ENCODE results near the gene PTPN14.

PTPN14 gene

DNA sequence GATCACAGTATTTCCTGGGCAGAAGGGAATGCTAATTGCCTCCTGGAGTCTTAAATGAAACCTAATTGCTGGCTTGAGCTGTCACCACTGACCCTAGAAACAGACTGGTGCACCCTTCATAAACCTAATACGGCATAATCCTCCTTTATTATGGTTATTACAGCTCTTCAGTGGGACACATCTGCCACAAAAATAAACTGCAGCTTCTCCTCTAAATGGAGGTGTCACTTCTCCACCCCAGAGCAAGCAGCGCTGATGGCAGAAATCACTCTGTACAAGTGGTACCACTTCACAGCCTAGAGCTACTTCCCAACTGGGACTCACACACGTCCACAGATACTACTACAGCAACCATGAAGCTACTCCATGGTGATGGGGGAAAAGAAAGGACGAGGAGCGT, 11.1 kb downstream of the PTPN14 start:
- H3K4me2 ChIP-seq (ENCODE audit: low read length), result no peak overlapping the region
- no peak overlapping the region for H3K14ac ChIP-seq (ENCODE audit: low read length)
- no peak overlapping the region for H2AK5ac ChIP-seq (ENCODE audit: low read length)
- no peak overlapping the region for H3K18ac ChIP-seq (ENCODE audit: low read length)
- no peak overlapping the region for H2BK5ac ChIP-seq (ENCODE audit: low read depth, low read length, poor library complexity)
- no peaks in the 10 kb centered on the region for H3K79me1 ChIP-seq (ENCODE audit: low read length)
- DNase-seq, result no peak
- no peak overlapping the region for H4K12ac ChIP-seq (ENCODE audit: low read depth, low read length)
- no CpG with 5 or more reads among the region's 5 CpGs for WGBS (ENCODE audit: extremely low coverage, insufficient coverage, insufficient read length)
- H3K9ac ChIP-seq (ENCODE audit: low read length), result no peak overlapping the region
- peaks cover 0 to 2% of the 10 kb centered on the region in 2 experiments for H3K4me1 ChIP-seq (ENCODE audit: control insufficient read depth in 1 of 2, insufficient read depth in 2 of 2, low read length in 2 of 2)
- H4K91ac ChIP-seq (ENCODE audit: low read depth, low read length), result no peak overlapping the region
- H3K4me3 ChIP-seq (ENCODE audit: low read depth, low read length), result no peak overlapping the region
- H3K79me2 ChIP-seq (ENCODE audit: control insufficient read depth, insufficient read depth, low read length, poor library complexity), result peaks cover 16% of the 10 kb centered on the region
- H3K27me3 ChIP-seq (ENCODE audit: insufficient read depth, low read length), result no peaks in the 10 kb centered on the region
- H2BK120ac ChIP-seq (ENCODE audit: insufficient read depth, low read length, poor library complexity), result no peak overlapping the region
- no peak overlapping the region for H2BK12ac ChIP-seq (ENCODE audit: low read length)
- H3K23ac ChIP-seq (ENCODE audit: low read length), result no peak overlapping the region
- no peaks in the 10 kb centered on the region for H3K9me3 ChIP-seq (ENCODE audit: insufficient read depth, low read depth, low read length)
- H3K4ac ChIP-seq (ENCODE audit: low read depth, low read length), result peak overlapping the region; percentile 61
- no peak overlapping the region for H2AFZ ChIP-seq (ENCODE audit: insufficient read depth, low read length, poor library complexity)
- no peak overlapping the region for H3K27ac ChIP-seq (ENCODE audit: low read depth, low read length)
- no peak overlapping the region for H4K8ac ChIP-seq (ENCODE audit: low read depth, low read length)
- peaks cover 3 to 7% of the 10 kb centered on the region in 2 experiments for H3K36me3 ChIP-seq (ENCODE audit: control insufficient read depth in 1 of 2, insufficient read depth in 2 of 2, low read length in 2 of 2)

DNA sequence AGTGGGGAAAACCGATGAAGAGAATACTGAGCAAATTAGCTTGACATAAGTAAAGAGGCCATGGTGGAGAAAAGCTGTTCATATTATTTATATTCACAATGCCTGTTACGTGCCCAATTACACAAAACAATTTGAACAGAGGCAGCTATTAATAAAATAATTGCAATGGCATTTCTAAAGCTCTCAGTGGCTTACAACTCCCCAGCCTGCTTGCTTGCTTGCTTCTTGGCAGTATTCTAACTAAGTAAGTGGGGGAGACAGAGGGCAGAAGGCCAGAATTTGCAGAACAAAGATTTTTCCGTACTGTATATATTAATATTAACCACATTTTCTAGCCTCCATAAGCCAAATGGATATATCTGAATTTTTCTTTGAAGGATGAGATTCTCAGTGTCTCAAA, 12.9 kb downstream of the PTPN14 start:
- no peak overlapping the region for H3K4ac ChIP-seq (ENCODE audit: low read depth, low read length)
- H3K18ac ChIP-seq (ENCODE audit: low read length), result no peak overlapping the region
- no peak overlapping the region for H4K91ac ChIP-seq (ENCODE audit: low read depth, low read length)
- no CpG with 5 or more reads among the region's 3 CpGs for WGBS (ENCODE audit: extremely low coverage, insufficient coverage, insufficient read length)
- DNase-seq, result no peak
- H2AK5ac ChIP-seq (ENCODE audit: low read length), result no peak overlapping the region
- H3K23ac ChIP-seq (ENCODE audit: low read length), result no peak overlapping the region
- H4K12ac ChIP-seq (ENCODE audit: low read depth, low read length), result no peak overlapping the region
- H3K79me2 ChIP-seq (ENCODE audit: control insufficient read depth, insufficient read depth, low read length, poor library complexity), result peaks cover 11% of the 10 kb centered on the region
- H2BK5ac ChIP-seq (ENCODE audit: low read depth, low read length, poor library complexity), result no peak overlapping the region
- H3K14ac ChIP-seq (ENCODE audit: low read length), result no peak overlapping the region
- H3K79me1 ChIP-seq (ENCODE audit: low read length), result no peaks in the 10 kb centered on the region
- H3K27ac ChIP-seq (ENCODE audit: low read depth, low read length), result no peak overlapping the region
- no peak overlapping the region for H3K9ac ChIP-seq (ENCODE audit: low read length)
- no peak overlapping the region for H3K4me3 ChIP-seq (ENCODE audit: low read depth, low read length)
- no peak overlapping the region for H2BK120ac ChIP-seq (ENCODE audit: insufficient read depth, low read length, poor library complexity)
- H3K36me3 ChIP-seq (ENCODE audit: control insufficient read depth in 1 of 2, insufficient read depth in 2 of 2, low read length in 2 of 2), result peaks cover 3 to 7% of the 10 kb centered on the region in 2 experiments
- no peak overlapping the region for H4K8ac ChIP-seq (ENCODE audit: low read depth, low read length)
- H3K27me3 ChIP-seq (ENCODE audit: insufficient read depth, low read length), result no peaks in the 10 kb centered on the region
- H3K9me3 ChIP-seq (ENCODE audit: insufficient read depth, low read depth, low read length), result no peaks in the 10 kb centered on the region
- no peak overlapping the region for H2AFZ ChIP-seq (ENCODE audit: insufficient read depth, low read length, poor library complexity)
- no peak overlapping the region for H2BK12ac ChIP-seq (ENCODE audit: low read length)
- no peak overlapping the region for H3K4me2 ChIP-seq (ENCODE audit: low read length)
- H3K4me1 ChIP-seq (ENCODE audit: control insufficient read depth in 1 of 2, insufficient read depth in 2 of 2, low read length in 2 of 2), result peaks cover 0 to 2% of the 10 kb centered on the region in 2 experiments

- H4K12ac ChIP-seq (ENCODE audit: low read depth, low read length), result no peak overlapping the region
- no peak overlapping the region for H4K8ac ChIP-seq (ENCODE audit: low read depth, low read length)
- H3K36me3 ChIP-seq (ENCODE audit: control insufficient read depth in 1 of 2, insufficient read depth in 2 of 2, low read length in 2 of 2), result peaks cover 6 to 10% of the 10 kb centered on the region in 2 experiments
- H3K14ac ChIP-seq (ENCODE audit: low read length), result no peak overlapping the region
- H2AFZ ChIP-seq (ENCODE audit: insufficient read depth, low read length, poor library complexity), result no peak overlapping the region
- no peak overlapping the region for H3K4me3 ChIP-seq (ENCODE audit: low read depth, low read length)
- no peak overlapping the region for H2BK5ac ChIP-seq (ENCODE audit: low read depth, low read length, poor library complexity)
- no CpG with 5 or more reads among the region's 4 CpGs for WGBS (ENCODE audit: extremely low coverage, insufficient coverage, insufficient read length)
- H3K9me3 ChIP-seq (ENCODE audit: insufficient read depth, low read depth, low read length), result peaks cover 2% of the 10 kb centered on the region
- H4K91ac ChIP-seq (ENCODE audit: low read depth, low read length), result no peak overlapping the region
- H3K4me2 ChIP-seq (ENCODE audit: low read length), result no peak overlapping the region
- H3K23ac ChIP-seq (ENCODE audit: low read length), result no peak overlapping the region
- H3K27ac ChIP-seq (ENCODE audit: low read depth, low read length), result no peak overlapping the region
- no peak overlapping the region for H3K9ac ChIP-seq (ENCODE audit: low read length)
- no peak overlapping the region for H2BK120ac ChIP-seq (ENCODE audit: insufficient read depth, low read length, poor library complexity)
- no peaks in the 10 kb centered on the region for H3K79me1 ChIP-seq (ENCODE audit: low read length)
- H3K4ac ChIP-seq (ENCODE audit: low read depth, low read length), result peak overlapping the region; percentile 67
- no peaks in the 10 kb centered on the region for H3K27me3 ChIP-seq (ENCODE audit: insufficient read depth, low read length)
- H3K18ac ChIP-seq (ENCODE audit: low read length), result no peak overlapping the region
- peaks cover 0 to 2% of the 10 kb centered on the region in 2 experiments for H3K4me1 ChIP-seq (ENCODE audit: control insufficient read depth in 1 of 2, insufficient read depth in 2 of 2, low read length in 2 of 2)
- H2AK5ac ChIP-seq (ENCODE audit: low read length), result no peak overlapping the region
- DNase-seq, result no peak
- H3K79me2 ChIP-seq (ENCODE audit: control insufficient read depth, insufficient read depth, low read length, poor library complexity), result peaks cover 12% of the 10 kb centered on the region
- H2BK12ac ChIP-seq (ENCODE audit: low read length), result no peak overlapping the region
These were observed 13.4 kb downstream of the PTPN14 start for GRCh38 chr1:214537872-214538473.

GRCh38 chr1:214537219-214537618, 14.2 kb downstream of the PTPN14 start:
- Histone ChIP-seq H3K27me3 (ENCODE audit: insufficient read depth, low read length) (no peaks in the 10 kb centered on the region), H4K8ac (ENCODE audit: low read depth, low read length) (no peak overlapping the region), H3K23ac (ENCODE audit: low read length) (no peak overlapping the region), H2AFZ (ENCODE audit: insufficient read depth, low read length, poor library complexity) (no peak overlapping the region), H2BK5ac (ENCODE audit: low read depth, low read length, poor library complexity) (no peak overlapping the region), H3K4ac (ENCODE audit: low read depth, low read length) (peak overlapping the region; percentile 37), H3K14ac (ENCODE audit: low read length) (no peak overlapping the region), H3K18ac (ENCODE audit: low read length) (no peak overlapping the region), H4K12ac (ENCODE audit: low read depth, low read length) (no peak overlapping the region), H3K27ac (ENCODE audit: low read depth, low read length) (no peak overlapping the region), H3K79me2 (ENCODE audit: control insufficient read depth, insufficient read depth, low read length, poor library complexity) (peaks cover 14% of the 10 kb centered on the region), H2BK12ac (ENCODE audit: low read length) (no peak overlapping the region), H3K9me3 (ENCODE audit: insufficient read depth, low read depth, low read length) (peaks cover 4% of the 10 kb centered on the region), H2AK5ac (ENCODE audit: low read length) (no peak overlapping the region), H3K9ac (ENCODE audit: low read length) (no peak overlapping the region), H3K79me1 (ENCODE audit: low read length) (no peaks in the 10 kb centered on the region), H3K4me1 (ENCODE audit: control insufficient read depth in 1 of 2, insufficient read depth in 2 of 2, low read length in 2 of 2) (peaks cover 0 to 2% of the 10 kb centered on the region in 2 experiments), H3K4me2 (ENCODE audit: low read length) (no peak overlapping the region), H3K36me3 (ENCODE audit: control insufficient read depth in 1 of 2, insufficient read depth in 2 of 2, low read length in 2 of 2) (peaks cover 11 to 14% of the 10 kb centered on the region in 2 experiments), H2BK120ac (ENCODE audit: insufficient read depth, low read length, poor library complexity) (no peak overlapping the region), H4K91ac (ENCODE audit: low read depth, low read length) (no peak overlapping the region), H3K4me3 (ENCODE audit: low read depth, low read length) (no peak overlapping the region)
- DNase-seq, result no peak
- no CpG with 5 or more reads among the region's 5 CpGs for WGBS (ENCODE audit: extremely low coverage, insufficient coverage, insufficient read length)
